Central memory CD8-positive, alpha-beta T cell (primary cell): ENCODE measurements around the gene SYNGR1.
A peak's percentile ranks its signal among the peaks of the same experiment; 100 is the strongest.
"Not testable (repeated sequence)": the region's sequence is repeated elsewhere in the genome, so short reads cannot be mapped to it uniquely, and the experiment has no call there.

Experiments used
- ATAC-seq: fragments of 150-1000 bp; cut with Tn5 transposase; replicated peaks from 2 replicates; pipeline ENCODE4 v1.10.0; 2022; ENCODE audit warnings: mild to moderate bottlenecking, moderate FRiP score, moderate number of reproducible peaks; ENCODE audit not compliant: poor library complexity, severe bottlenecking; ENCODE audit errors: extremely low read depth
- DNase-seq, 2 donors: peaks; one replicate each; pipeline ENCODE4 v3.0.0; 2021; ENCODE audit warnings: low spot score in 2 of 2
- H3K27ac Mint-ChIP-seq: one replicate; pipeline ENCODE4 v1.8.0; 2022; ENCODE audit warnings: low read depth, mild to moderate bottlenecking, moderate library complexity, mixed read lengths
- H3K27me3 Mint-ChIP-seq: one replicate; pipeline ENCODE4 v1.8.0; 2022; ENCODE audit warnings: mixed read lengths
- H3K36me3 Mint-ChIP-seq: one replicate; pipeline ENCODE4 v1.8.0; 2022; ENCODE audit warnings: mild to moderate bottlenecking, moderate library complexity, mixed read lengths; ENCODE audit not compliant: insufficient read depth
- H3K4me1 Mint-ChIP-seq: one replicate; pipeline ENCODE4 v1.8.0; 2022; ENCODE audit warnings: mixed read lengths
- H3K4me3 Mint-ChIP-seq: one replicate; pipeline ENCODE4 v1.8.0; 2022; ENCODE audit warnings: mild to moderate bottlenecking, moderate library complexity, mixed read lengths
- H3K9me3 Mint-ChIP-seq: one replicate; pipeline ENCODE4 v1.8.0; 2022; ENCODE audit warnings: mixed read lengths

SYNGR1 gene

DNA sequence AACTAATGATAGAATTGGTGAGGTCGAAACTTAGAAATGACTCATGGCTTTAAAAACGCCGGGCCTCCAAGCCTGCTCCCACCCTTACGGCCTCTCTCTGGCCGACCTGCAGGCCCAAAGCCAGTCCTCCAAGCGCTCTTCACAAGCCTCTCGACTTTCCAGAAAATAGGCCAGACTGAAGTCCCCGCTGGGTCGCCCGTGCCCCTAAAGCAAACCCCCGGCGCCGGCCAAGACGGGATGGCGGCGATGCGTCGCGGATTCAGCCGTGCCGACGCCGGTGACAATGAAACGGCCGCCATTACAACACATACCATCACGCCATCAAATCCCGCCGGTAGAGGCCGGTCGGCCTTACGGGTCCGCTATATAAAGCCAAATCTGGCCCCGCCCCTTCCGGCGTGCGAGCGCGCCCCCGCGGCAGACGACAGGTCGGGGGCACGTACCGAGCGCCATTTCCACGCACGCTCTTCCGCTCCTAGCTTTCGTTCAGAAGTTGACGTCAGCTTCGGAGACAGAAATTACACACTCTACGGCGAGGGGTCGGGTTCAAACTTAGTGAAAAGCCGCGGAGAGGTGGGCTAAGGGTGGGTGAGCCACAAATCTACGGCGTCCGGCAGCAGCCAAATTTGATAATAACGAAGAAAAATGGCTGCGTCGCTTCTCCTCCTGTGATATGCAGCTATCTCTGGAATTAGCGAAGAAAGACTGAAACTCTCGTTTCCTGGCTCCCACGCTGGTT lies 30.3 kb upstream of the SYNGR1 start, which contains the start of gene RPL3:
Gene RPL3 (minus strand): TSS at position 340 of the 739 bp plus-strand sequence. CDS start 26 bp downstream, at position 314.
- peak within 1 kb of the TSS; percentile 98 for H3K4me3 Mint-ChIP-seq
- ATAC-seq, result peak; percentile 82
- peaks cover 60% of the 10 kb centered on the region for H3K4me1 Mint-ChIP-seq
- peak within 1 kb of the TSS; percentile 96 for H3K27ac Mint-ChIP-seq
- H3K9me3 Mint-ChIP-seq, result no peaks in the 10 kb centered on the region
- peak; percentile 96 to 98 for DNase-seq
- no peaks in the 10 kb centered on the region for H3K27me3 Mint-ChIP-seq
- peaks cover 55% of the 10 kb centered on the region for H3K36me3 Mint-ChIP-seq

DNA sequence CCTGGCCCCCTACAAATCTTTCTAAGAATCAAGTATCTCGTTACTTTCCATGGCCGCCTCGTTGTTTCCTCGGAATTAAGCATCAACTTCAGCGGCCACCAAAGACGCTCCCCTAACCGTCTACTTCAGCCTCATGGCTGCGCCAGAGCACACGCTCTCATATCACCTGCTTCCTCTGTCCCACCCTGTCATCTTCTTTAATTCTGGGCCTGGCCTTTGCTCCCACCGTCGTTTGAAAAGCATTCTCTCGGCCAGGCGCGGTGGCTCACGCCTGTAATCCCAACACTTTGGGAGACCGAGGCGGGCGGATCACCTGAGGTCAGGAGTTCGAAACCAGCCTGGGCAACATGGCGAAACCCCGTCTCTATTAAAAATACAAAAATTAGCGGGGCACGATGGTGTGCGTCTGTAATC lies 29.2 kb upstream of the SYNGR1 start:
- H3K4me1 Mint-ChIP-seq, result peaks cover 48% of the 10 kb centered on the region
- H3K9me3 Mint-ChIP-seq, DNase-seq: not testable (repeated sequence)

GRCh38 chr22:39325392-39325932 lies 24.3 kb upstream of the SYNGR1 start:
- no peaks in the 10 kb centered on the region for H3K36me3 Mint-ChIP-seq
- H3K27ac Mint-ChIP-seq, result no peak overlapping the region
- H3K4me3 Mint-ChIP-seq, result no peak overlapping the region
- ATAC-seq, result no peak
- H3K4me1 Mint-ChIP-seq, result peaks cover 3% of the 10 kb centered on the region
- H3K9me3 Mint-ChIP-seq, result no peaks in the 10 kb centered on the region
- DNase-seq, result no peak
- no peaks in the 10 kb centered on the region for H3K27me3 Mint-ChIP-seq

More for the DNA sequence above, 29.2 kb upstream of the SYNGR1 start:
- Mint-ChIP-seq H3K36me3 (peaks cover 43% of the 10 kb centered on the region), H3K27ac (peak overlapping the region; percentile 96), H3K4me3 (peak overlapping the region; percentile 98)
- H3K27me3 Mint-ChIP-seq, ATAC-seq: not testable (repeated sequence)

- H3K9me3 Mint-ChIP-seq, result no peaks in the 10 kb centered on the region
- no peaks in the 10 kb centered on the region for H3K4me1 Mint-ChIP-seq
- DNase-seq (no peak), ATAC-seq (no peak)
- no peak overlapping the region for H3K27ac Mint-ChIP-seq
- H3K4me3 Mint-ChIP-seq, result no peak overlapping the region
- no peaks in the 10 kb centered on the region for H3K27me3 Mint-ChIP-seq
- no peaks in the 10 kb centered on the region for H3K36me3 Mint-ChIP-seq
Measured at GRCh38 chr22:39327995-39328754, 21.6 kb upstream of the SYNGR1 start.

GRCh38 chr22:39330553-39330952 lies 19.2 kb upstream of the SYNGR1 start:
- H3K36me3 Mint-ChIP-seq, H3K27ac Mint-ChIP-seq, H3K27me3 Mint-ChIP-seq, DNase-seq, ATAC-seq, H3K9me3 Mint-ChIP-seq, H3K4me3 Mint-ChIP-seq, H3K4me1 Mint-ChIP-seq: not testable (repeated sequence)

- no peak for DNase-seq
- H3K4me1 Mint-ChIP-seq, result no peaks in the 10 kb centered on the region
- no peaks in the 10 kb centered on the region for H3K36me3 Mint-ChIP-seq
- no peak overlapping the region for H3K4me3 Mint-ChIP-seq
- H3K27ac Mint-ChIP-seq, result peak overlapping the region; percentile 19
- no peaks in the 10 kb centered on the region for H3K9me3 Mint-ChIP-seq
- H3K27me3 Mint-ChIP-seq, result no peaks in the 10 kb centered on the region
- ATAC-seq, result no peak
Measured at GRCh38 chr22:39332441-39333064, 17.2 kb upstream of the SYNGR1 start.

DNA sequence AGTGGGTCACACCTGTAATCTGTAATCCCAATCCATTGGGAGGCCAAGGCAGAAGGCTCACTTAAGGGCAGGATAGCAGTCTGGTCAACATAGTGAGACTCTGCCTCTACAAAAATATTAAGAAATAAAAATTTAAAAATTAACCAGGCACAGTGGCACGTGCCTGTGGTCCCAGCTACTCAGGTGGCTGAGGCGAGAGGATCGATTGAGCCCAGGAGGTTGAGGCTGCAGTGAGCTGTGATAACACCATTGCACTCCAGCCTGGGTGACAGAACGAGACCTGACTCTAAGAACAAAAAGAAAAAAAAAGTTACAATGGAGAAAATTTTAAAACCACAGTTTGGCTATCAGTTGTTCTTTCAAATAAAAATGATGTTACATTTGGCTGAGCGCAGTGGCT lies 13.4 kb upstream of the SYNGR1 start:
- Mint-ChIP-seq H3K9me3 (no peaks in the 10 kb centered on the region), H3K4me1 (no peaks in the 10 kb centered on the region), H3K4me3 (no peak overlapping the region), H3K36me3 (no peaks in the 10 kb centered on the region), H3K27me3 (no peaks in the 10 kb centered on the region), H3K27ac (no peak overlapping the region)
- DNase-seq (no peak), ATAC-seq (no peak)

DNA sequence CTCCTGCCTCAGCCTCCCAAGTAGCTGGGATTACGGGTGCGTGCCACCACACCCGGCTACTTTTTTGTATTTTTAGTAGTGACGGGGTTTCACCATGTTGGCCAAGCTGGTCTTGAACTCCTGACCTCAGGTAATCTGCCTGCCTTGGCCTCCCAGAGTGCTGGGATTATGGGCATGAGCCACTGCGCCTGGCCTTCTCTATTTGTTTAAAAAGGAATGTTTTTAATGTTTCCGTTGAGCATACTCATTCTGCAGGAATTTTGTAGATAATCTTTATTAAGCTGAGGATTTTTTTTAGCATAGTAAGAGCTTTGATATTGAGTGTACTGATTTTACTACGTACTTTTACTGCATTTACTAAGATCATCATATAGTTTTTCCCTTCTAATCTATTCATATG lies 10.0 kb upstream of the SYNGR1 start:
- not testable (repeated sequence) for ATAC-seq, DNase-seq, H3K27ac Mint-ChIP-seq, H3K4me1 Mint-ChIP-seq, H3K36me3 Mint-ChIP-seq, H3K4me3 Mint-ChIP-seq, H3K9me3 Mint-ChIP-seq
- peaks cover 15% of the 10 kb centered on the region for H3K27me3 Mint-ChIP-seq

DNA sequence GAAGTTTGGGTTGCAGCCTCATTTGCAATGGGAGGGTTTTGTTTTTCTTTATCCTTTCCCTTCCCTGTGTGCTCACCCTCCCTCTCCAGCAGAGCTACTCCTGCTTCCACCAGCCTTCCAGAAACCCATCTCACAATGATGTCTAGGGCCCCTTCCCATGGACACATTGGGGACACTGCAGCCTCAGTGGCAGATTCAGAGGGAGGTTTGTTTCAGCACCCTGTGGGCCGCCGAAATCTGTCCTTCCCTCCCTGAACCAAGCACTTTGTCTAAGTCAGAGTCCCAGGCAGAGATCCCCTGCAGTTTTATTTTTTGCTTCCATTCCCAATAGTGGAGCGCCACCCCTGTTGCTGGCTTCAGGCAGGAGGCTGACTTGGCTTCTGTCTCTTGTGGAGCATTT lies 8.6 kb upstream of the SYNGR1 start:
- no peak overlapping the region for H3K4me3 Mint-ChIP-seq
- no peak overlapping the region for H3K27ac Mint-ChIP-seq
- H3K9me3 Mint-ChIP-seq, result no peaks in the 10 kb centered on the region
- no peak for DNase-seq
- H3K4me1 Mint-ChIP-seq, result peaks cover 6% of the 10 kb centered on the region
- peaks cover 15% of the 10 kb centered on the region for H3K27me3 Mint-ChIP-seq
- no peaks in the 10 kb centered on the region for H3K36me3 Mint-ChIP-seq
- no peak for ATAC-seq

GRCh38 chr22:39343259-39344045 lies 6.3 kb upstream of the SYNGR1 start:
- H3K9me3 Mint-ChIP-seq, result no peaks in the 10 kb centered on the region
- peak in 1 of 2 donors; percentile 25 for DNase-seq

GRCh38 chr22:39344046-39344390 lies 5.8 kb upstream of the SYNGR1 start:
- no peak overlapping the region for H3K4me3 Mint-ChIP-seq
- peaks cover 7% of the 10 kb centered on the region for H3K4me1 Mint-ChIP-seq
- H3K9me3 Mint-ChIP-seq, result no peaks in the 10 kb centered on the region
- DNase-seq, result no peak
- no peak overlapping the region for H3K27ac Mint-ChIP-seq
- no peak for ATAC-seq
- H3K36me3 Mint-ChIP-seq, result peaks cover 2% of the 10 kb centered on the region
- H3K27me3 Mint-ChIP-seq, result peaks cover 20% of the 10 kb centered on the region

More at GRCh38 chr22:39343259-39344045, 6.3 kb upstream of the SYNGR1 start:
- Mint-ChIP-seq H3K4me3 (no peak overlapping the region), H3K27me3 (peaks cover 15% of the 10 kb centered on the region), H3K27ac (no peak overlapping the region), H3K36me3 (peaks cover 2% of the 10 kb centered on the region), H3K4me1 (peaks cover 6% of the 10 kb centered on the region)
- peak; percentile 67 for ATAC-seq

DNA sequence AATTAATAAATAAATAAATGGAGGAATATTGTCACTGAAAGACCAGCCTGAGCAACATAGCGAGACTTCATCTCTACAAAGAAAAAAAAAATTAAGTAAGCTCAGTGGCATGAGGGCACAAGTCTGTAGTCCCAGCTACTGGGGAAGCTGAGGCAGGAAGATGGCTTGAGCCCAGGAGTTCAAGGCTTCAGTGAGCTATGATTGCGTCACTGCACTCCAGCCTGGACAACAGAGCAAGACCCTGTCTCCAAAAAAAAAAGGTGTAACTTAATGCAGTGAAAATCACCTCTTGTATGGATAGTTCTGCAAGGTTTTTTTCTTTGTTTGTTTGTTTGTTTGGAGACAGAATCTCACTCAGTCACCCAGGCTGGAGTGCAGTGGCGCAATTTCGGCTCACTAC lies 4.6 kb upstream of the SYNGR1 start:
- no peak overlapping the region for H3K27ac Mint-ChIP-seq
- H3K9me3 Mint-ChIP-seq, result no peaks in the 10 kb centered on the region
- peaks cover 2% of the 10 kb centered on the region for H3K36me3 Mint-ChIP-seq
- H3K4me1 Mint-ChIP-seq, result peaks cover 13% of the 10 kb centered on the region
- ATAC-seq, result no peak
- H3K27me3 Mint-ChIP-seq, result peaks cover 25% of the 10 kb centered on the region
- DNase-seq, result no peak
- H3K4me3 Mint-ChIP-seq, result no peak overlapping the region
